ENCODE measurements around the gene DDR1. TPM values are rescaled to one million over a fixed set of nuclear protein-coding genes. Genes with fewer than 3 reads are reported as not detected.
"Not testable (repeated sequence)": the region's sequence is repeated elsewhere in the genome, so short reads cannot be mapped to it uniquely, and the experiment has no call there.

The DDR1 gene
- total RNA-seq, 1 donor from 2014 or later: 20.1 TPM

DNA sequence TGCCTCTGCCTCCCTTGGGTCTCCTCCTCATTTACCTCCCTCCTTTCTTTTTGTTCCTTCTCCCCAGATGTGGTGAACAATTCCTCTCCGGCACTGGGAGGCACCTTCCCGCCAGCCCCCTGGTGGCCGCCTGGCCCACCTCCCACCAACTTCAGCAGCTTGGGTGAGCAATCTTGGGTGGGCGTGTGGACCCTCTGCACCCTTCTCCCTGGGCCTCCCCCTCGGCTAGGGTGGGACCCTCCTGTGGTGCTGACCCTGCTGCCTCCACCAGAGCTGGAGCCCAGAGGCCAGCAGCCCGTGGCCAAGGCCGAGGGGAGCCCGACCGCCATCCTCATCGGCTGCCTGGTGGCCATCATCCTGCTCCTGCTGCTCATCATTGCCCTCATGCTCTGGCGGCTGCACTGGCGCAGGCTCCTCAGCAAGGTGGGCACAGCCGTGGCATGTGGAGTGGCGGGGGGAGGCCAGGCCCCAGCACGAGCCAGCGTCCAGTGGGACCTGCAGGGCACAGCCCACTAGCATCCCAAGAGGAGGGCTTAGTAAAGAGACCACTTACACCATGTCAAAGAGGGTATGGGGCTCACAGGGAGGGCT is 8.8 kb downstream of the DDR1 start:
- intact Hi-C loops (cut with micrococcal nuclease): no loop called here

DNA sequence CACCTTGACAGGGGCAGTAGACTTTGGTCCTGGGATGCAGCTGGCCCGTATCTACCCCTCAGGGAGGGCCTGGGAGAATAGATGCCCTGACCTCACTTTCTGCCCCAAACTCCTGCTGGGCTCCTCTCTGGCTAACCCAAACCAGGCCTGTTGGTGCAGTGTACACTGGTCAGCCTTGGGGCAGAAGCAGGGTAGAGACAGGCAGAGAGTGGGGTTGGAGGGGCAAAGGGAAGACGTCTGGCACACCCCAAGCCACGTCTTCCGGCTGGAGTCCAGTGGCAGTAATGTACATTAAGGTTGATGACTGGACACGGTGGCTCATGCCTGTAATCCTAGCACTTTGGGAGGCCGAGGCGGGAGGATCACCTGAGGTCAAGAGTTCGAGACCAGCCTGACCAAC is 9.3 kb downstream of the DDR1 start:
- intact Hi-C loops (cut with micrococcal nuclease): no loop called here

DNA sequence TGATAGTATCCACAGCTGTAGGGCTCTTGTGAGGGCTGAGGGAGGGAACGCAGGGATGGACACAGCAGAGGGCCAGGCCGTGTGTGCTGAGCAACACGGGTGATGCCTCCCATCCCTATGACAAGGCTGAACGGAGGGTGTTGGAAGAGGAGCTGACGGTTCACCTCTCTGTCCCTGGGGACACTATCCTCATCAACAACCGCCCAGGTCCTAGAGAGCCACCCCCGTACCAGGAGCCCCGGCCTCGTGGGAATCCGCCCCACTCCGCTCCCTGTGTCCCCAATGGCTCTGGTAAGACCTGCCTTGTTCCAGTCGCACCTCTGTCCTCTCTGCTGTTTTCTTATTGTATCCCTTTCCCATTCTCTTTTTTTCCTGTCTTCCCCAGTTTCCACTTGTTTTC is 10.1 kb downstream of the DDR1 start:
- intact Hi-C loops (cut with micrococcal nuclease): no loop called here

DNA sequence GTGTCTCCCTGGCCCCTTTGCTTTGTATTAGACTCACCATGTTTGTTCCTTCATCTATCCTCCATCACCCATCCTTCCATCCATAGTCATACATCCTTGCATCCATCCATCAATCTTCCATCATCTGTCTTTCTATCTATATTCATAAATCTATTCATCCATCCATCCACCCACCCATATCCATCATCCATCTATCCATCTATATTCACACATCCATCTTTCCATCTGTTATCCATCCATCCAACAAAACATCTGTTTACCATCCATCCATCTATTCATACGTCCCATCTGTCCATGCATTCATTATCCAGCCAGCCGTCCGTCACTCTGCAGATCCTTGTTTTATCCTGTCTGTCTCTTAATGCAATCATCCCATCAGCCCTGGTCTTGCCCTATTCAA is 10.6 kb downstream of the DDR1 start:
- intact Hi-C loops (cut with micrococcal nuclease): no loop called here

DNA sequence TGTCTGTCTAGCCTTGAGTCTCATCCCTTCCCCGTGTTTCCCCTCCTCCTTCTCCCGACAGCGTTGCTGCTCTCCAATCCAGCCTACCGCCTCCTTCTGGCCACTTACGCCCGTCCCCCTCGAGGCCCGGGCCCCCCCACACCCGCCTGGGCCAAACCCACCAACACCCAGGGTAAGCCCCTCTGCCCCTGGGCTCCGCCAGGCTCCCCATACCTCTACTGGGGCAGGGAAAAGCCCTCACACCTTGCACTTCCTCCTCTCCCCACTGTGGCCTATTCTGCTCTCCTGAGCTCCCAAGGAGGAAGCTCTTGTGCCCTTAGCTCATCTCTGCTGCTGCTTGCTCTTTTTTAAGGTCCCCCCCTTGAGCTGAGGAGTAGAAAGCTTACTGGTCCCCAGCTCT is 11.0 kb downstream of the DDR1 start:
- intact Hi-C loops (cut with micrococcal nuclease): no loop called here

DNA sequence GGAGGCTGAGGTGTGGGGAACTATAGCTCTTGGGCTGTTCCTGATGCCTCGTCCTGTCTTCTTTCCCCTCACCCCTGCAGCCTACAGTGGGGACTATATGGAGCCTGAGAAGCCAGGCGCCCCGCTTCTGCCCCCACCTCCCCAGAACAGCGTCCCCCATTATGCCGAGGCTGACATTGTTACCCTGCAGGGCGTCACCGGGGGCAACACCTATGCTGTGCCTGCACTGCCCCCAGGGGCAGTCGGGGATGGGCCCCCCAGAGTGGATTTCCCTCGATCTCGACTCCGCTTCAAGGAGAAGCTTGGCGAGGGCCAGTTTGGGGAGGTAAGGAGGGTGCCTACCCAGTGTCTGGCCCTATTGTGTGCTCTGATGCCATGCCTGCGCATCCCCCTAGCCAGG is 12.2 kb downstream of the DDR1 start:
- intact Hi-C loops (cut with micrococcal nuclease): no loop called here

DNA sequence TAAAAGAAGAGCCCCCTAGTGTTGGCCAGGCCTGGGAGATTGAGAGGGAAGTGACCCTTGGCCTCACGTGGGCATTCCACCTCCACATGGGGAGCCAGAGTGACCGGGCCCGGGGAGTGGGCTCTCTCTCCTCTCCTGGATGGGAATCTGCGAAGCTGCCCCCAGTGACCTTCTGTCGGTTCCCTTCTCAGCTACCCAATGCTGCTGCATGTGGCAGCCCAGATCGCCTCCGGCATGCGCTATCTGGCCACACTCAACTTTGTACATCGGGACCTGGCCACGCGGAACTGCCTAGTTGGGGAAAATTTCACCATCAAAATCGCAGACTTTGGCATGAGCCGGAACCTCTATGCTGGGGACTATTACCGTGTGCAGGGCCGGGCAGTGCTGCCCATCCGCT is 13.6 kb downstream of the DDR1 start:
- intact Hi-C loops (cut with micrococcal nuclease): no loop called here

DNA sequence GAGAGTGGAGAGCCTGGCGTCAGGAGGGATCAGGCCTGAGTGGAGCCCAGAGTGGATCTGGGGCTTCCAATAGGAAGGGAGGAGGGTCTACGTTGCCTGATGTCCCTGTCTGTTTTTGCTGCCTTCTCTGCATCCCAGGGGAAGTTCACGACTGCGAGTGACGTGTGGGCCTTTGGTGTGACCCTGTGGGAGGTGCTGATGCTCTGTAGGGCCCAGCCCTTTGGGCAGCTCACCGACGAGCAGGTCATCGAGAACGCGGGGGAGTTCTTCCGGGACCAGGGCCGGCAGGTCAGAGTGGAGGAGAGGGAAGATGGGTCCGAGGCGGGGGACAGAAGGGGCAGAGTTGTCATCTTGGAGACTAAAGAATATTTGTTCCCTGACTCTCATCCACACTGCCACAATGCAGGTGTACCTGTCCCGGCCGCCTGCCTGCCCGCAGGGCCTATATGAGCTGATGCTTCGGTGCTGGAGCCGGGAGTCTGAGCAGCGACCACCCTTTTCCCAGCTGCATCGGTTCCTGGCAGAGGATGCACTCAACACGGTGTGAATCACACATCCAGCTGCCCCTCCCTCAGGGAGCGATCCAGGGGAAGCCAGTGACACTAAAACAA is 14.5 kb downstream of the DDR1 start:
- intact Hi-C loops (cut with micrococcal nuclease): no loop called here

DNA sequence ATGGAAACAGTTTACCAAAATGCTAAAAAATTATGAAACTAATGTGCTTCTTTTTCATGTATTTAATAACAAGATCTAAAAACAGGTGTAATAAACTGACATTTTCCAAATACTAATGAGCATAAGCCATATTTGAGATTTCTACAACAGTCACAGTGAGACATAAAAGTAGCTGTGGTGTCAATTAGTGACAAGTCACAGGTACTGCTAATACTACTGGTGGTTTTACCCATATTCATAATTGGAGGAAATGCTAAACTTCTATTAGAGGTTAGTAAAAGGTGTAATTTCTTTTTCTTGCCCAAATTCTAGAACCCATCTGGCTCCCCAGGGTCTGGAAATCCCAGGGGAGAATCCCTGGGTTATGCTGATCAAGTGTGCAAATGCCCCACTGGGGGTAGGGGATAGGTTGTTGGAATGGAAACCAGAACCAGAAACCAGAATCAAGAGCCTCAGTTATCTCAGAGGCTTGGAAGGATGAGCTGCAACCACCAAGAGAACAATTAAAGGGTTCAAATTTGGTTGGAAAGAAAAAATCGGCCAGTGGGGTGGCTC is 16.6 kb downstream of the DDR1 start:
- intact Hi-C loops (cut with micrococcal nuclease): loop anchor here (10.0 kb wide), 1 partner anchor 416 kb away; the partner anchor contains the start of gene HLA-E

DNA sequence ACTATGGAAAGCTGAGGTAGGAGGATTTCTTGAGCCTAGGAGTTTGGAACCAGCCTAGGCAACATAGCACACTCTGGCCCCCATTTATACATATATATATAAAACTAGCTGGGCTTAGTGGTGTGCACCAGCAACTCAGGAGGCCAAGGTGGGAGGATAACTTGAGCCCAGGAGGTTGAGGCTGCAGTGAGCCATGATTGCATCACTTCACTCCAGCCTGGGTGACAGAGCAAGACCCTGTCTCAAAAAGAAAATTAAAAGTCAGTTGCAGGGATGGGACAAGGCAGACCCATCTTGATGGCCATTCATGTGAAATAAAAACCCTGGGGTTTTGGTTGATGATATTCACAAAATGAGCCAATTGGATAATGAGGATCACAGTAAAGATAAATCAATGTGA is 17.1 kb downstream of the DDR1 start:
- intact Hi-C loops (cut with micrococcal nuclease): loop anchor here (10.0 kb wide), 1 partner anchor 417 kb away; the partner anchor contains the start of gene HLA-E

DNA sequence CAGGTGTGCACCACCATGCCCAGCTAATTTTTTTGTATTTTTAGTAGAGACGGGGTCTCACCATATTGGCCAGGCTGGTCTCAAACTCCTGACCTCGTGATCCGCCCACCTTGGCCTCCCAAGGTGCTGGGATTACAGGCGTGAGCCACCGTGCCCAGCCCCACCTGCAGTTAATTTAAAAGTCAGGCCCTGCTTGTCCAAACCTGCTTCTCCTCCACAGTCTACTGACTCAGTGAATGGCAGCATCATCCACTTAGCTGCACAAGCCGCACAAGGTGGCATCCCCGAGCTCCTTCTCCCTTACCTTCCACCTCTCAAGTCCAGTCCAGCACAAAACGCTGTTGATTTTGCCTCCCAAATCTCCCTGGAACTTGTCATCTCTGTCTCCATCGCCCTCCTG is 17.9 kb downstream of the DDR1 start:
- intact Hi-C loops (cut with micrococcal nuclease): loop anchor here (10.0 kb wide), 1 partner anchor 417 kb away; the partner anchor contains the start of gene HLA-E

DNA sequence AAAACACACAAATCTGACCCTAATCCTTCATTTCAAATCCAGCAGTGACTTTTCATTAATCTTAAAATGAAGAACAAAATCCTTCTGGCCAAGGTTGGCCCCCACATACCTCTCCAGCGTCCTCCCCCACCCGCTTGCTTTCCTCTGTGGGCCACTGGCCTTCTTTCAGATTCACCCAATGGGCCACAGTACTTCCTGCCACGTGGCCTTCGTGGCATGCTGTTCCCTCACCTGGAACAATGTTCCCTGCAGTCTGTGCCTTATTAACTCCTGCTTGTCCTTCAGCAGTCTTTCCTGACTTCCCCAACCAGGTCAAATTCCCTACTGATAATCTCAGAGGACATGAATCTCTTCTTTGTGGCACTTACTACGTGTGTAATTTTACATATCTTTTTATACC is 18.4 kb downstream of the DDR1 start:
- intact Hi-C loops (cut with micrococcal nuclease): loop anchor here (10.0 kb wide), 1 partner anchor 418 kb away; the partner anchor contains the start of gene HLA-E

DNA sequence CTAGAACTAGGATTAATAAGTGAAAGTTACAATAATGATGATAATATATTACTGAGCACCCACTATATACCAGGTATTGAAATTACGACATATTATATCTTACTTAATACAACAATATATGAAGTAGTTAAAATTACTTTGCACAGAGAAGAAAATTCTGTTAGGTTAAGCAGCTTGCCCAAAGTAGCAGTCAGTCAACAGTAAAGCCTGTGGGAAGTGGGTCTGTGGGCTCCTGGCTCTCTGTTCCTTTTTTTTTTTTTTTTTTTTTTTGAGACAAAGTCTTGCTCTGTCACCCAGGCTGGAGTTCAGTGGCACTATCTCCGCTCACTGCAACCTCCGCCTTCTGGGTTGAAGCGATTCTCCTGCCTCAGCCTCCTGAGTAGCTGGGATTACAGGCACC is 18.9 kb downstream of the DDR1 start:
- intact Hi-C loops (cut with micrococcal nuclease): loop anchor here (10.0 kb wide), 1 partner anchor 418 kb away; the partner anchor contains the start of gene HLA-E

DNA sequence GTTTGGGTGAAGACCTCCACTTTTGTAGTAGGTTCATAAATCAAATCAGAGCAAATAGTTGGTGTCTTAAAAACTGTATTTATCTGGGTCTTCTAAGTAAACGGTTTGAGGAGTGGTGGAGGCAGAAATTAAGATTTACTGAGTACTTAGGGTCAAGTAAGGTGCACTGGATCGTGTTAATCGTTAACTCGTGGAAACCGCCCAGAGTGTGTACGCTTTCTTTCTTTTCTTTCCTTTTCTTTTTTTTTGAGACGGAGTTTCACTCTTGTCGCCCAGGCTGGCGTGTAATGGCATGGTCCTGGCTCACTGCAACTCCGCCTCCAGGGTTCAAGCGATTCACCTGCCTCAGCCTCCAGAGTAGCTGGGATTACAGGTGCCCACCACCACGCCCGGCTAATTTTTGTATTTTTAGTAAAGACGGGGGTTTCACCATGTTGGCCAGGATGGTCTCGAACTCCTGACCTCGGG is 23.0 kb downstream of the DDR1 start:
- intact Hi-C loops (cut with micrococcal nuclease): loop anchor here (5.0 to 10.0 kb wide), 2 partner anchors 335 to 423 kb away; partner anchors contain the start of genes ABCF1 and HLA-E

DNA sequence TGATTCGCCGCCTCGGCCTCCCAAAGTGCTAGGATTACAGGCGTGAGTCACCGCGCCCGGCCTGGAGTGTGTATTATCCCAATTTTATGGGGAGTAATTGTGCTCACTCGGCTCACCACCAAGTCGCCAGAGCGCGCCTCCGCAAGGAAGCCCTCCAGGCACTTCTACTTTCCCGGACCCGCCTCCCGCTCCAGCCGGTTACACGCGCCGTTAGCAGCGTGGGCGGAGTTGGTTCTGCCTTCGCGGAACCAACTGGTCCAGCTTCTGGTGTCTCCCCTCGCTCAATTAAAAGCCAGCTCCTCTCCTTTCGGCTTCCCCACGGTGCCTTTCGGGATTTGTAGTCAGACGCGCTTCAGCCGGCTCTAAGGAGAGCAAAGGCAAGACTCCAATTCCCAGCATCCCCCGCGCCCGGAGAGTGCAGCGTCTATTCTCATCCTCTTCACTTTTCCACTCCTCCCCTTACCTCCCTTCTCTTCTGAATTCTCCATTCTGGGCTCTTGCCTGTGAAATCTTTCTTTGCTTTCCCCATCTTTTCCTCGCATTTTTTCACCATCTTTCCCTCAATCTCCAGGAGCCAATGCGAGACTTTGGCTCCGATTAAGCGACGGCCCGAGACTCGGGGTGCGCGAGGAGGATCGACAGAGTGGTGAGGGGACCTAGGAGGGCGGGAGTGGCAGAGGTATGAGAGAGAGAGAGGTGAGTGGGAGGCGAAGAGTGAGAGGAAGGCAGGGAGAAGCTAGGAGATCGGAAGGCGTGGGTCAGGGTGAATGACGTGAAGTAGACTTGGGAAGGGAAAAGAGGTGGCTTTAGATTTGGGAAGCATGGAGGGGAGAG is 23.7 kb downstream of the DDR1 start, which contains the start of gene GTF2H4:
Gene GTF2H4 (plus strand): TSS at position 450 of the 834 bp plus-strand sequence.
- intact Hi-C loops (cut with micrococcal nuclease): loop anchor here (1.0 to 10.0 kb wide), 13 partner anchors 164 to 695 kb away; partner anchors contain the start of genes ABCF1, C6orf136, DHX16 and GNL1

DNA sequence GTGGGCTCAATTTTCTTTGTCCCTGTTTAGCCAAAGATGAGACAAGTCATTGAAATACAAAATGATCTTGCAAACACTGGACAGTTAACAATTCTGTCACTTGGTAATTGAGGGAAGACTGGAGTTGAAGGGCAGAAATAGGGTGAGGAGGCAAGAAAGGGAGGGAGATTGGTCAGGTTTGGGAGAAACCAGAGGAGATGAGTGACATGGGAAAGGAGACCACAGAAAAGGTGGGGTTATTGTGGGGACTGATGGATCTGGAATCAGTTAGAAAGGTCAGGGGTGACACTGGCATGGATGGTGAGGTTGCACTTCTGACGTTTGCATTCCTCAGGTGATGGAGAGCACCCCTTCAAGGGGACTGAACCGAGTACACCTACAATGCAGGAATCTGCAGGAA is 24.4 kb downstream of the DDR1 start:
- intact Hi-C loops (cut with micrococcal nuclease): loop anchor here (1.0 to 10.0 kb wide), 13 partner anchors 164 to 696 kb away; partner anchors contain the start of genes ABCF1, C6orf136, DHX16 and GNL1

DNA sequence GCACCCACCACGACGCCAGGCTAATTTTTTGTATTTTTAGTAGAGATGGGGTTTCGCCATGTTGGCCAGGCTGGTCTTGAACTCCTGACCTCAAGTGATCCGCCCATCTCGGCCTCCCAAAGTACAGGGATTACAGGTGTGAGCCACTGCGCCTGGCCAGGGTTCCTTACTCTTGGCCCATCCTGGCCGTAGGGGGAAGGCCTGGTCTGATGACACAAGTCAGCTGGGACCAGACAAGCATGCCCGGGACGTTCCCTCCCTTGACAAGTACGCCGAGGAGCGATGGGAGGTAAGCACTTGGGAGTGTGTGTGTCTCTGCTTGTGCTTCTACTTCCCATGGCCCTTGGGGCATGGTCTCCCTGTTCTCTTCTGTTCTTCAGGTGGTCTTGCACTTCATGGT is 26.2 kb downstream of the DDR1 start:
- intact Hi-C loops (cut with micrococcal nuclease): not testable (repeated sequence)

DNA sequence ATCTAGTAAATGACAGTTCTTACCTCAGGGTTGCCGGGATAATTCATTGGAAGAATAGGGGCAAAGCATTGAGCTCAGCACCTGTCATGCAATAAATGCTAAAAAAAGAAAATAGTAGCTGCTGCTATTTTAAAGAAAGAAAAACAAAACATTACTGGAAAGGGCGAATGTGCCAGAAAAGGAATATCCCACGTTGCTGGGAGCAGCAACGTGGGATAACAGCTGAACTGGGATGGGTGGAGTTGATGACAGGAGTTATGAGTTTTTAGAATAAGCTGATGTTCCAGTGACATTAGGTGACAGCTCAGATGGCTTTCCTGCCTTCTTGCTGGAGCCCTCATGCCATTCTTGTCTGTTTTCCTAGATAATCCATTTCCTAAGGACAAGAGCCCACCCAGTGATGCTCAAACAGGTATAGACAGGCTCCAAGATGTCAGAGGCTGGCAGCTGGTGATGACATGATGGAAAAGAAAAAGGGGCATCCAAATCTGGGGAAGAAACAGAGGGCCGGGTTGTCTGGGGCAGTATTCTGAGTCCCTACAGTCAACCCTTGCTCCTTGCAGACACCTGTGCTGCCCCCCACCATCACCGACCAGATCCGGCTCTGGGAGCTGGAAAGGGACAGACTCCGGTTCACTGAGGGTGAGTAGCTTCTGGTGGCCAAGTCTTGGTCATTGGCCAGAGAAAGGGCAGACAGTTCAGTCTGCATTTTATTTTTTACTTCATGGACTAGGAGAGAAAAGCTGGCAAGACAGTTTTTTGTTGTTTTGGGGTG is 28.6 kb downstream of the DDR1 start:
- intact Hi-C loops (cut with micrococcal nuclease): no loop called here

DNA sequence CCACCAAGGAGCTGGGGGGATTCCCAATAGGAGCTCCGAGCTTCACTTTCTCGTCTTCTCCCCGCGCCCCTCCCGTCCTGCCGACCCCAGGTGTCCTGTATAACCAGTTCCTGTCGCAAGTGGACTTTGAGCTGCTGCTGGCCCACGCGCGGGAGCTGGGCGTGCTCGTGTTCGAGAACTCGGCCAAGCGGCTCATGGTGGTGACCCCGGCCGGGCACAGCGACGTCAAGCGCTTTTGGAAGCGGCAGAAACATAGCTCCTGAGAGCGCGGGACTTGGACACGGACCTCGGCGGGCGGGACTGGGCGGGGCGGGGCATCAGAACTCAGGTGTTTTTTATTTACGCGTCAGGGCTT is 29.4 kb downstream of the DDR1 start:
- intact Hi-C loops (cut with micrococcal nuclease): loop anchor here (1.0 to 2.0 kb wide), 3 partner anchors 29 to 245 kb away; partner anchors contain the start of genes DDR1 and TCF19

DNA sequence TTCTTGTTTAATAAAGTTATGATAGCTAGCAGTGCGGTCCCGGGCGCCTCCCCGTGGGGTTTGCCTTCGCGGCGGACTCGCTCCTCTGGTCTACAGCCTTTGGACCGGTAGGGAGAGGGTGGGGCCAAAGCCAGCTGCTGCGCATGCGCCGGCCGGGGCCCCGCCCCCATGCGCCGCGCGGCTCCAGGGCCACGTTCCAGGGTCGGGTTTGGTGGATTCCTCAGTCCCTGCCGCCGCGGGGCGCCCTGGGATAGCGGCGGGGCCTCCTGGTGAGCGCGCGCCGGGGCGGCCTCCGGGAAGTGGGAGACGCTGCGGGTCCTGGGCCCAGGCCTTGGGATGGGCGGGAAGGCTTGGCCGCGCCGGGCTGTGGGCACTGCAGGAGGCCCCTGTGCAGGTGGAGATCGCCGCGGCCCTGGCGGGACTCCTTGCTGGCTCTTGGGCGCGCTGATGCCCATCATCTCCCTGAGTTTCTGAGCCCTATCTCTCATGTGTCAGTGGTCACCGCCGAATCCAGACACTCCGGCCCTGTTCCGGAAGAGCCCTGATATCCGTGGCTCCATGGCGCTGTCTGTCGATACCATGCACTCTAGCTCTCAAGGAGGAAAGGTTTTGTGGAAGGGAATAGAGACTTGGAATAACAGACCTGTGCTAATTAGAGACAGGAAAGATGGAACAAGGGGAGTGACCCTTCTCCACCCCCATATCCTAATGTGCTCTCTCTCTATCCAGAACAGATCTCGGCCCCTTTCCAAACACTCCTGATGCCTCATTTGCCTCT is 29.9 kb downstream of the DDR1 start, which contains the start of gene VARS2:
Gene VARS2 (plus strand): TSS at position 163 of the 778 bp plus-strand sequence. CDS start 599 bp downstream, at position 762.
- intact Hi-C loops (cut with micrococcal nuclease): loop anchor here (1.0 to 2.0 kb wide), 3 partner anchors 29 to 245 kb away; partner anchors contain the start of genes DDR1 and TCF19
